ENCODE results near the gene CCDC178.
"Not testable (repeated sequence)": the region's sequence is repeated elsewhere in the genome, so short reads cannot be mapped to it uniquely, and the experiment has no call there.

DNA sequence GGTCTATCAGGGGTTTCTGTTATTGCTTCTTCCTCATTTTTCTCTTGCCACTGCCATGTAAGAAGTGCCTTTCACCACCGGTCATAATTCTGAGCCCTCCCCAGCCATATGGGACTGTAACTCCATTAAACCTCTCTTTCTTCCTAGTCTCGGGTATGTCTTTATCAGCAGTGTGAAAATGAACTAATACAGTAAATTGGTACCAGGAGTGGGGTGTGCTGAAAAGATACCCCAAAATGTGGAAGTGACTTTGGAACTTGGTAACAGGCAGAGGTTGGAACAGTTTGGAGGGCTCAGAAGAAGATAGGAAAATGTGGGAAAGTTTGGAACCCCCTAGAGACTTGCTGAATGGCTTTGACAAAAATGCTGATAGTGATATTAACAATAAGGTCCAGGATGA lies 100.8 kb downstream of the CCDC178 start:
- not testable (repeated sequence) for TF ChIP-seq CTCF, POLR2A (IDR thresholded peaks at IDR 0.05)
